Neural cell (in vitro differentiated cells): ENCODE results near the gene SGF29. TPM values are rescaled to one million over a fixed set of nuclear protein-coding genes. Genes with fewer than 3 reads are reported as not detected.

Experiments used
- H2AFZ ChIP-seq: fragments of 200-600, 300-800 bp; sonication (generic), shearing (Covaris generic); 2 replicates; pipeline ENCODE4 v1.6.0; 2014; ENCODE audit warnings: low read depth, mild to moderate bottlenecking, antibody characterized with exemption, low read length, moderate library complexity
- H3F3A ChIP-seq: fragments of 200-600 bp; shearing (Covaris generic); 2 replicates; pipeline ENCODE4 v1.6.1; 2016; ENCODE audit warnings: mild to moderate bottlenecking, moderate library complexity, mixed read lengths, antibody characterized with exemption, low read length; ENCODE audit not compliant: insufficient read depth, poor library complexity, severe bottlenecking
- H3K27ac ChIP-seq: fragments of 200-600, 300-800 bp; sonication (generic), shearing (Covaris generic); 2 replicates; pipeline ENCODE4 v1.5.1; 2014; ENCODE audit warnings: mild to moderate bottlenecking, low read length, moderate library complexity
- H3K27me3 ChIP-seq: fragments of 300-800, 200-600 bp; sonication (generic), shearing (Covaris generic); 2 replicates; pipeline ENCODE4 v1.6.0; 2014; ENCODE audit warnings: mild to moderate bottlenecking, low read depth, low read length, moderate library complexity; ENCODE audit not compliant: insufficient read depth
- H3K36me3 ChIP-seq: fragments of 300-800, 200-600 bp; sonication (generic), shearing (Covaris generic); 2 replicates; pipeline ENCODE4 v1.5.1; 2014; ENCODE audit warnings: mild to moderate bottlenecking, antibody characterized with exemption, low read length, moderate library complexity; ENCODE audit not compliant: insufficient read depth
- H3K4me2 ChIP-seq: fragments of 300-800, 200-600 bp; sonication (generic), shearing (Covaris generic); 2 replicates; pipeline ENCODE4 v1.6.0; 2014; ENCODE audit warnings: mild to moderate bottlenecking, low read length
- H3K4me3 ChIP-seq: fragments of 300-800, 200-600 bp; sonication (generic), shearing (Covaris generic); 2 replicates; pipeline ENCODE4 v1.5.1; 2014; ENCODE audit warnings: mild to moderate bottlenecking, low read length, moderate library complexity
- H3K79me2 ChIP-seq: fragments of 200-600 bp; shearing (Covaris generic); replicated peaks from 2 replicates; pipeline ENCODE4 v1.6.0; 2014; ENCODE audit warnings: mild to moderate bottlenecking, low read length, moderate library complexity; ENCODE audit not compliant: insufficient read depth
- H3K9ac ChIP-seq: fragments of 300-800, 200-600 bp; sonication (generic), shearing (Covaris generic); 2 replicates; pipeline ENCODE4 v1.6.1; 2016; ENCODE audit warnings: mild to moderate bottlenecking, low read length, mixed read lengths
- H3K9me2 ChIP-seq: fragments of 200-600 bp; shearing (Covaris generic); 2 replicates; pipeline ENCODE4 v1.6.1; 2016; ENCODE audit warnings: mild to moderate bottlenecking, low read length, mixed read lengths; ENCODE audit not compliant: insufficient read depth
- H3K9me3 ChIP-seq: fragments of 200-600, 300-800 bp; sonication (generic), shearing (Covaris generic); 2 replicates; pipeline ENCODE4 v1.6.1; 2016; ENCODE audit warnings: mild to moderate bottlenecking, mixed run types, low read length, moderate library complexity, mixed read lengths
- H4K20me1 ChIP-seq: fragments of 200-600 bp; shearing (Covaris generic); 2 replicates; pipeline ENCODE4 v1.6.1; 2016; ENCODE audit warnings: mild to moderate bottlenecking, mixed run types; ENCODE audit not compliant: insufficient read depth
- CTCF ChIP-seq: fragments of 450-650 bp; IDR thresholded peaks from 2 replicates; pipeline ENCODE4 v1.5.1; 2014; ENCODE audit warnings: antibody characterized with exemption, mild to moderate bottlenecking, moderate library complexity; ENCODE audit not compliant: poor library complexity, severe bottlenecking
- EP300 ChIP-seq: fragments of 450-650 bp; conservative IDR thresholded peaks from 2 replicates; pipeline ENCODE4 v1.6.1; 2014; ENCODE audit warnings: antibody characterized with exemption, mild to moderate bottlenecking, moderate library complexity; ENCODE audit not compliant: poor library complexity, severe bottlenecking
- EZH2 ChIP-seq: fragments of 200-600, 300-800 bp; shearing (Covaris generic), sonication (generic); IDR thresholded peaks from 2 replicates; pipeline ENCODE4 v1.6.1; 2014; ENCODE audit warnings: antibody characterized with exemption, low read length, borderline replicate concordance, mild to moderate bottlenecking; ENCODE audit not compliant: insufficient read depth, poor library complexity, severe bottlenecking
- MXI1 ChIP-seq: fragments of 450-650 bp; conservative IDR thresholded peaks from 2 replicates; pipeline ENCODE4 v1.6.1; 2014; ENCODE audit warnings: antibody characterized with exemption, mild to moderate bottlenecking; ENCODE audit not compliant: poor library complexity, severe bottlenecking
- POLR2AphosphoS5 ChIP-seq: IDR thresholded peaks from 2 replicates; pipeline ENCODE4 v1.6.1; 2012
- RAD21 ChIP-seq: fragments of 450-650 bp; conservative IDR thresholded peaks from 2 replicates; pipeline ENCODE4 v1.6.1; 2014; ENCODE audit warnings: antibody characterized with exemption, mild to moderate bottlenecking, moderate library complexity
- REST ChIP-seq: IDR thresholded peaks from 2 replicates; pipeline ENCODE4 v1.6.1; 2012; ENCODE audit warnings: borderline replicate concordance
- SMC3 ChIP-seq: fragments of 450-650 bp; conservative IDR thresholded peaks from 2 replicates; pipeline ENCODE4 v1.6.1; 2014; ENCODE audit warnings: antibody characterized with exemption, mild to moderate bottlenecking, moderate library complexity; ENCODE audit not compliant: poor library complexity
- TAF1 ChIP-seq: IDR thresholded peaks from 2 replicates; pipeline ENCODE4 v1.6.1; 2012; ENCODE audit warnings: low read depth
- polyA plus RNA-seq: library from polyadenylated mRNA; depleted of rRNA; stranded (reverse); fragments of >200 nt; gene quantifications from 2 replicates; pipeline ENCODE4 v1.2.3, GENCODE V29; 2014

Gene SGF29
- polyA plus RNA-seq, 1 donor from 2014 or later, result 32.8 TPM

DNA sequence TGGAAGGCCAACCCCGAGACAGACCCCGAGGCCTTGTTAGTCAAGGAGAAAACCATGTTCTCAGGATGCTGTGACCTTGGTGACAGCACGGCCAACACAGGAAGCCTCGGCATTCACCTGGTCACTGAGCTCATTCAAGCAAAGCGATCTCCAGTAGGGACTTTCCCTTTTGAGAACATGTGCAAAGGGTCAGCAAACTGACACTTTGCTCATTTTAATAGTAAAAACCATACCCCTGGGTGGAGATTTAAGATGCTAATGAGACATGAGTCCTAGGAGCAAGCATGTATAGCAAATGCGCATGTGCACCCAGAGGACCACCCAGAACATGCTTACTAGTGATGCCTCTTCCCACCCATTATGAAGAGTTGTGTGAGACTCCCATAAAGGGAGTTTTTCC, 48.8 kb downstream of the SGF29 start:
- TF ChIP-seq TAF1, result no peak
- TF ChIP-seq EZH2, result no peak
- TF ChIP-seq RAD21, result no peak
- TF ChIP-seq REST, result no peak
- TF ChIP-seq POLR2AphosphoS5, result no peak
- TF ChIP-seq EP300, result no peak
- no peak for TF ChIP-seq MXI1
- no peak for TF ChIP-seq SMC3
- TF ChIP-seq CTCF, result no peak
- Histone ChIP-seq H3K4me2 (no peak overlapping the region), H3K4me3 (no peak overlapping the region), H3K36me3 (no peaks in the 10 kb centered on the region), H3K27me3 (no peaks in the 10 kb centered on the region), H3K9ac (no peak overlapping the region), H4K20me1 (no peaks in the 10 kb centered on the region), H3K9me3 (no peaks in the 10 kb centered on the region), H3K9me2 (no peaks in the 10 kb centered on the region), H2AFZ (no peak overlapping the region), H3K79me2 (no peaks in the 10 kb centered on the region), H3K27ac (no peak overlapping the region), H3F3A (no peaks in the 10 kb centered on the region)

DNA sequence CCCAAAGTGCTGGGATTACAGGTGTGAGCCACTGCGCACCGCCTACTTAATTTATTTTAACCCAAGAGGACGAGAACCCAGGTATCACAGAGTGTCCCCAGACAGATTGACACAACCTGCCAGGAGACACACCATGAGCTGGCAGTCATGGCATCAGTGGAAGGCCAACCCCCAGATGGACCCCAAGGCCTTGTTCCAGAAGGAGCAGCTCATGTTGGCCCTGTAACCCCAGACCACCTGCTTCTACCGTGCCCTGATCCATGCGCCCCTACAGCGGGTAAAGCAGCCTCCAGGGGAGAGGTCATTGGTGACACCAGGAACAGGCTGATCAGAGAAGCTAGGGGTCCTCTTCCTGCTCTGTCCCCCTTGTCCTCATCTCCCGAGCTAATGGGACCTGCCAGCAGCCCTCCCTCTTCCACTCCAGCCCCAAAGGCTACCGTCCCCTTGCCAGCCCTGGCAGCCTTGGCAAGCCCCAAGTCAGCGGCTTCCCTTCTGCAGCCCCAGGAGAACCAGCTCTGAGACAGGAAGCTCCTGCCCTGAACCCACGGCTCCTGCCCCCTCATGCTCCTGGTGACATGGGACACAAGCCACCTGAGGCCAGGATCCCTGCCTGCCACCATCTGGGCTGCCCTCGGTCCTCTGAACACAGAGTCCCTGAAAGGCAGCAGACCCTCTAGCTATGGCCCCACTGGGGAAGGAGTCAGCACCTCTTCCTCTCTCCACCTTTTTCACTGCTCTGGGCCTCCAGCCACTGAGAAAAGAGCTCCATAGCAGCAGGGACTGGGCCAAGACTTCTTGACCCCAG, 49.9 kb downstream of the SGF29 start:
- H3K36me3 ChIP-seq, result no peaks in the 10 kb centered on the region
- TF ChIP-seq POLR2AphosphoS5 (no peak), SMC3 (no peak), EZH2 (no peak), TAF1 (no peak), MXI1 (no peak), EP300 (no peak), RAD21 (no peak), CTCF (no peak), REST (no peak)
- no peak overlapping the region for H2AFZ ChIP-seq
- no peaks in the 10 kb centered on the region for H3K27me3 ChIP-seq
- no peak overlapping the region for H3K4me2 ChIP-seq
- H3F3A ChIP-seq, result no peaks in the 10 kb centered on the region
- H3K9ac ChIP-seq, result no peak overlapping the region
- H3K27ac ChIP-seq, result no peak overlapping the region
- H3K9me2 ChIP-seq, result no peaks in the 10 kb centered on the region
- no peak overlapping the region for H3K4me3 ChIP-seq
- H3K9me3 ChIP-seq, result no peaks in the 10 kb centered on the region
- no peaks in the 10 kb centered on the region for H4K20me1 ChIP-seq
- H3K79me2 ChIP-seq, result no peaks in the 10 kb centered on the region
